GM18498 (cell line): Measurements from ENCODE around the gene FAM237B.

Experiments used
- ATAC-seq: cut with Tn5 transposase; IDR thresholded peaks from one replicate; pipeline ENCODE4 v1.9.1; 2021; ENCODE audit warnings: mild to moderate bottlenecking, moderate library complexity; ENCODE audit not compliant: unreplicated experiment

FAM237B gene

DNA sequence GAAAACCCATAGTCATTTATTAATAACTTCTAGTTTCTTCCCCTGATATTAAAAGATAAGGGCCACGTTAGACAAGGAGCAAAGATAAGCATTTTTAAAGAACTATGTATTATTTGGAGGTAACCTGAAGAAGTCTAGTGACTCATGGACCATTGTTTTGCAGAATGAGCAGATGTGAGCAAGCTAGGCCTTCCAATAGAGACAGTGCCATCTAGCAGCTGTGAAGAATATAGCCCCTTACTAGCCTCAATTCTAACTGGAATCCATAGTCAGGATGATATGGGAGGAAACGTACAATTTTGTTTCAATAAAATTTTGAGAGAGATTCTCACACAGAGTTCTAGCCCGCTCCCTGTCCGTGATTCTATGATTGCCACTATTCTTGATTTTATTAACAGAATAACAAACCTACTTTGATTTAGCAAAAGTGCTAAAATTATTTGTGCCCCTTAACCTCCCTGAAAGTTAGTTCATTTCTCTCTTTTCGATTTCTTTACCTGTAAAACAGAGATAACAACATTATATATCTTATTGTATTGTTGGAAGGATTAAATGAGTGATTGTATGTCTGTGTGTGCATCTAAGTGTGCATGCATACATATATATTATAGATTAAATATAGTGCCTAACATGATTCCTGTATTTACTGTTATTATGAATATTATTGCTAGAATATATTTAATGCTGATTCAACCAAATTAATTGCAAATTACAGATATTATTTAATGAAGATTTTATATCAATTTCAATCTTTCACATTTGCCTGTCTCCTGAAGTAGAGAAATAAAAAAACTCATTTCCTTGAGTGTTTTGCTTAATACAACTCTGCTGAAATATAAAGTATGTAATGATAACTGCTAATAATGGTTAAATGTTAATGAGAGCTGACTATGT, 22.7 kb downstream of the FAM237B start:
- peak; percentile 90 for ATAC-seq

DNA sequence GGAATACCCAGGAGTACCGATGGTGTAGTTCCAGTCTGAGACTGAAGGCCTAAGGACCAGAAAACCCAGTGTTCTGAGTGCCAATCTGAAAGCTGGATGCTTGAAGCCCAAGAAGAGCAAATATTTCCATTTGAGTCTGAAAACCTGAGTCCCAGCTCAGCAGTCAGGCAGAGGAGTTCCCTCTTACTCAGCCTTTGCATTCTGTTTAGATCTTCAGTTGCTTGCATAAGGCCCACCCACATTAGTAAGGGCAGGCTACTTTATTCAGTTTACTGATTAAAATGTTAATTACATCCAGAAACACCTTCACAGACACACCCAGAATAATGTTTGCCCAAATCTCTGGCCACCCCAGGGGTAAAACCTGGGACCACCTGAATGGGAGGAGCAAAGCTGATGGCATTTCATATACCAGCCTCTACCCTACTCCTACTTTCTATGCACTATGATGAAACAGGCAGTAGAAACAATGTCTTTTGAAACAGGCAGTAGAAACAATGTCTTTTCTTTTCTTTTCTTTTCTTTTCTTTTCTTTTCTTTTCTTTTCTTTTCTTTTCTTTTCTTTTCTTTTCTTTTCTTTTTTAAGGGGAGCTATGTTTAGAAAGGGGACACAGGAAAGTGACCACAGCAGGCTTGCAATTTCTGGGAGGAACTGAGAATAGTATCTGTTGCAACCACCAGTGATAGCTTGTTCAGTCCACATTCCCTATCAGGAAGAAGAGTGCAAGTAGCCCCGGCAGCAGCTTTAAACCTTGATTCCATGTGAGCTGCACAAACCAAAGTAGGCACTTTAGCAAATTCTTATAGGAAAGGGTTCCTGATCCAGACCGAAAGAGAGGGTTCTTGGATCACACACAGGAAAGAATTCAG, 30.6 kb downstream of the FAM237B start:
- ATAC-seq, result no peak

DNA sequence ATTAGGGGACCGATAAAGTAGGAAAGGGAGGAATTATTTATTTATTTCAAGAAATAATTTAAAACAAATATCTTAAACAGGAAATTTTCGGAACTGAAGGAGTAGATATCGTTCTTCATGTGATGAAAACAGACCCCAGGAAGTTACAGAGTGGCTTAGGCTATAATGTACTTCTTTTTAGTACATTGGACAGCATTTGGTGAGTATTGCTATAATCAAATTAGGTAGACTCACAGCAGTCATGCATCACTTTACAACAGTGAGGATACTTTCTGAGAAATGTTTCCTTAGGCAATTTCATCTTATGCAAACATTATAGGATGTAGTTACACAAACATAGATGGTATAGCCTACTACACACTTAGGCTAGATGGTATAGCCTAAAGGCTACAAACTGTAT, 33.0 kb downstream of the FAM237B start:
- no peak for ATAC-seq

DNA sequence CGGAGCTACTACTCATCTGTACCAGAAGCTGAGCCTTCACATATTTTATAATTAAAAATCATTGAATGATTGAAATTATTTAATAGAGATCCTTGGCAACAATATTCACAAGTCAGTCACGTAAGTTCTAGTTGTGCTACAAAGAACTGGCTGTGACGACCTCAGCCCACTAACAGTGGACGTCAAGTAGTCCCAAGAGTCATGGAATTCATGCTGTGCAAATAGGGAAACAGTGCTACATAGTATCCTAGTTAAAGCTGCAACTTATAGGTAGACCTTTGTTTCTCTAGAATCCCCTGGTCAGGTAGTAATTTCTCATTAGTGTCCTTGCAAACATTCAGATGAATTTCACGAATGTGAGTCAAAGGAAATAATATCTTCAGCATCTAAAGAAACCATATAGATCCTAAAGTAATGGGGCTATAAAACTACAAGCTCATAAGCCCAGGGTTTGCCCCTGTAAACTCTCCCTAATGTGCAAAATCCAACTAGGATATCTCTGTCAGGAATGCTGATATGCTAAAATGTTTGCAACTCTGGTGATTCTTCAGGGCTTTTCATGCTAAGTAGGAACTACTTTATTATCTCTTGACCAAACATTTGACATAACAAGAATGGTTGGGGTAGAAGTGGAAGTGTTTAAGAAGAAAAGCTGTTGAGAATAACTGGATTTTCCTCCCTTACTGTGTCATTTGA, 44.9 kb downstream of the FAM237B start:
- ATAC-seq, result no peak

DNA sequence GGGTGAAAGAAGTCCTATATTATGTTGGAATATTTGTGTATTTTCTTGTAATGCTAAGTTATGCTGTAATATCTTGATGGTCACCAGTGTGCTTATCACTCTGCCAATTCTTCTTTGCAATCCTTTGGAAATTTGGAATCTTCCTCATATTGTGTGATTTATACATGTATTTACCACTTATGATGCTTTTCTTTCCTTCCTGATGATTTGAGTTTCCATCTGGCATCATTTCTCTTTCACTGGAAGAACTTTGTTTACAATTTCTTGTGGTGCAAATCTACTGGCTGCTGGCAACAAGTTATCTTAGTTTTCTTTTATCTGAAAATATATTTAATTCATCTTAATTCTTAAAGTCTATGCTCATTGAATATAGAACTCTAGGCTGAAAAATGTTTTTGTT, 46.9 kb downstream of the FAM237B start:
- ATAC-seq, result no peak

DNA sequence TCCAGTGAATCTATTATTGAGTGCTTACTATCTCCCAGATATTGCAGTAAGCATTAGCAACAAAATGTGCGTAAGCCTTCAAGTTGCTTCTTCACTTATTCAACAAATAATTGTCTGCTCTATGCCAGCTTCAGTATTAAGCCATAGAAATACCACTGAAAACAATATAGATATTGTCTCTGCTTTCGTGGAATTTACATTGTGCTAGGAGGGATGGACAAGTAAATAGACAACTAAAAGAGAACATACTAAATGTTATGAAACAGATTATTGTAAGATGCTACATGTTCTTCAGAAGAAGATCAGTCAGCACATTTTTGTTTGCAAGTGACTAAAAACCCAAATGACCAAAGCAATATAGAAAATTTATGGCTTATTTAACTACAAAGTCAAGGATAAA, 48.9 kb downstream of the FAM237B start:
- no peak for ATAC-seq

DNA sequence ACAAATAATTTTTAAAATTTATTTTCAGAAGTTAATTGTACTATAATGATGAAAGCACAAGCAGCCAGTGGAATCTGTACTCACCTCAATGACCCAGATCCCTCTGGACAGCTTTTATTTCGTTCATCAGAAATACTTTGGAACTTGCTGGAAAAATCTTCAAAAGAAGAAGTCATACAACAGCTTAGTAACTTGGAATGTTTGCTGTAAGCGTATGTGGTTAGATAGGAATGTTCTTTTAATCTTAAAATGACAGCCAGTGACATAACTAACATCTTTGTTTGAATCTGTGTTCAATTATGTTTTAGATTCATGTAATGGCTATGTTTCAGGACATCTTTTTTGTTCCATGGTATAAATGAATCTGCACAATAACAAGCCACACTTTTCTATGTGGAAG, 49.4 kb downstream of the FAM237B start:
- ATAC-seq, result no peak

DNA sequence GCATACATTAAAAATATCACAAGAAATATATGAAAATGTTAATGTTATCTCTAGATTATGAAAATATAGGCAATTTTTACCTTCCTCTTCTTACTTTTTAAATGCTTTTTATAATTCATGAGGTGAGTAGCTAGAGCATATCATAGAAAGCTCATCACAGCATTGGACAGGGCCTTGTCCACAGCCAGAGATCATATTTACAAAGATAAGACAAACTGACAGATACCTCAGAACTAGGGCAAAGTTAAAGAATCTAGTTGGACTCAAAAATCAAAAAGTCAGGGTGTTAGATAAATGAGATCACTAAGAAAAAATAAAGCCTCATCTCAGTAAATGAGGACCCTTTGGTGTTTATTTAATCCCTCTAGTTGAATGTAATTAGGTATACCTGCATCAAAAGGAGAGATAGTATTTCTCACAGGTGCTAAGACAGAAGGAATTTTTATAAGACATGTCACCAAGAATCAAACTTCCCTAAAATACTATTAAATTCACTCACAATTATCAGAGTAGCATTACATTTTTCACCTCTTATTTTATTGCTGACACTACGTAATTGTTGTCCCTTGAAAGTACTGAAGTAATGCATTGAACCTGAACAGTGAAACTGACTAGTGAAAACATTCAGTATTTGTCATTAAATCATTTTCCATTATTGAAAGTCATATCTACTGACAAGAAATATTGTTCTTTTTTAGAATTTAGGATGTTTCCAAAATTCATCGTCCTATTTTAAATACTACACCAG, 50.5 kb downstream of the FAM237B start:
- no peak for ATAC-seq

DNA sequence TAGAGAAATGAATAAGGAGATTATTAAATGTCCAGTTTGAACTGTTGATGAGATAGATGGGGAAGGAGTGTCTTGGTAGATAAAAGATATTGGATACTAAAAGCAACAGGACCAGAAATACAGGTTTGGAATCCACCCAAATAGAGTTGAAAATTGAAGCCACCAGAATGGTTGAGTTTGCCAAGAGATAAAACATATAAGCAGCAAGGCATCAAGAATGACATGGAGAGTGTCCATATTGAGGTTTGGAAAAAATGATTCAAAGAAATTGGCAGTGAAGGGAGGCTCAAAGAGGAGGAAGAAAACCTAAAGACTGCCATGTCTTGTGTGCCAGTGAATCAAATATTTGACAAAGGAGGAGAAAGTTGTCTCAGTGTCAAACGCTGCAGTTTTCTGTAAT, 51.9 kb downstream of the FAM237B start:
- ATAC-seq, result no peak

DNA sequence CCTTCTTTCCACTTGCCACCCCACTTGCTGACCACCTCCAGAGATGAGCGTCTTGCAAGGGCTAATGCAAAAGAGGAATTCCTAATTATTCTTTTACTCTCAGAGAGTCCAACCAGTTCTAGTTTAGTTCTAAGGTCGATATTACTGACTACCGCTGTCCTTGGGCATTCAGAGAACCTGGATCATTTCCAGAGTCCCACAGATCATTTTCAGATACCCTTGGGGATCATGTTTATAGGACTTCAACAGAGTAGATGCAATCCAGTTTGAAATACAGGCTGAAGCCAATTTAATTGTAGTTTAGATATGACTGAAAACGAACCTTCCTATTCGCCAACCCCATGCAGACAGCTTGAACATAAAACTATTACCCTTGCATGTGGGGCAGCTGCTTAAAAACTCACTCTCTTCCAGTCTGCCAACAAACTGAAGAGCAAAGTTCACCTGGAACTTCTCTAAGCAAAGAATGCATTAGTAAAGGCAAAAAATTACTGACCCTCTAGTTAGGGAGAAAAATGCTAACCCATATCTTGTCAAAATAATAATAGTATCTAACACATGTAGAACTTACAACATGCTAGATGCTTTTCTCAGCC, 53.7 kb downstream of the FAM237B start:
- no peak for ATAC-seq

DNA sequence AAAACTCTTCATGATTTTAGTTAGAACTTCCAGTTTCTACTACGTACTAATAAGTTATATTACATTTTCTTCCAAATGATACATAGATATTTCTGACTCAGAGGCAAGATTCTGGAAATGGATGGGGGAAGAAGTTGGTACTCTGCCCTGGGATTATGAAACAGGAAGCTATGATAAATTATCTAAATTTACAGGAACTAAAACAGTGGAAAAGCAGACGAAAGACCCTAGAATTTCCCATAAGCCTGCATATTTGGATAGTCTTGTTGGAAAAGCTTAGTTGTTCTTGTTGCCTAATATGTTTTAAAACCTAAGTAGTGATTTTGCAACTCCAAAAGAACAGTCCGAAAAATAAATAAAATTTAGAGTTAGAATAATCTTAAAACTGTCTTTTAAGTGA, 54.3 kb downstream of the FAM237B start:
- no peak for ATAC-seq
